GM21786 (cell line): ENCODE data around the gene ST14.
"Not testable (repeated sequence)": the region's sequence is repeated elsewhere in the genome, so short reads cannot be mapped to it uniquely, and the experiment has no call there.

Source experiments
- ATAC-seq: cut with Tn5 transposase; IDR thresholded peaks from one replicate; pipeline ENCODE4 v1.9.1; 2021; ENCODE audit not compliant: unreplicated experiment

Gene ST14

GRCh38 chr11:130163346-130164220 is 4.0 kb downstream of the ST14 start:
- ATAC-seq, result no peak

GRCh38 chr11:130164221-130164570 is 4.6 kb downstream of the ST14 start:
- ATAC-seq, result no peak

- no peak for ATAC-seq
These were observed 6.2 kb downstream of the ST14 start for GRCh38 chr11:130165601-130166456.

GRCh38 chr11:130166457-130166784 is 6.8 kb downstream of the ST14 start:
- no peak for ATAC-seq

- ATAC-seq, result no peak
These were observed 7.6 kb downstream of the ST14 start for GRCh38 chr11:130167146-130167545.

GRCh38 chr11:130168105-130168504 is 8.5 kb downstream of the ST14 start:
- ATAC-seq, result no peak

GRCh38 chr11:130170345-130170744 is 10.8 kb downstream of the ST14 start:
- ATAC-seq, result no peak

GRCh38 chr11:130171534-130171933 is 12.0 kb downstream of the ST14 start:
- ATAC-seq, result no peak

- ATAC-seq, result not testable (repeated sequence)
These were observed 12.4 kb downstream of the ST14 start for GRCh38 chr11:130172001-130172400.

GRCh38 chr11:130174642-130175041 is 15.1 kb downstream of the ST14 start:
- ATAC-seq, result no peak

GRCh38 chr11:130175898-130176297 is 16.3 kb downstream of the ST14 start:
- no peak for ATAC-seq

GRCh38 chr11:130177782-130178181 is 18.2 kb downstream of the ST14 start:
- no peak for ATAC-seq

- no peak for ATAC-seq
These were observed 19.1 kb downstream of the ST14 start for GRCh38 chr11:130178441-130179339.

- ATAC-seq, result no peak
These were observed 20.1 kb downstream of the ST14 start for GRCh38 chr11:130179396-130180306.

GRCh38 chr11:130180491-130180890 is 20.9 kb downstream of the ST14 start:
- peak; percentile 48 for ATAC-seq

- no peak for ATAC-seq
These were observed 21.3 kb downstream of the ST14 start for GRCh38 chr11:130180896-130181294.

GRCh38 chr11:130181295-130182272 is 22.0 kb downstream of the ST14 start:
- ATAC-seq, result peak; percentile 47

GRCh38 chr11:130183878-130184610 is 24.5 kb downstream of the ST14 start:
- no peak for ATAC-seq
